Activated CD8-positive, alpha-beta memory T cell treated with anti-CD3 and anti-CD28 coated beads, Interleukin-2, amount 10 ng/mL, durations not matched to agents 7 days and 5 days (primary cell): ENCODE data around the gene TRAPPC12. TPM values are rescaled to one million over a fixed set of nuclear protein-coding genes. Genes with fewer than 3 reads are reported as not detected.
A peak's percentile ranks its signal among the peaks of the same experiment; 100 is the strongest.
"Not testable (repeated sequence)": the region's sequence is repeated elsewhere in the genome, so short reads cannot be mapped to it uniquely, and the experiment has no call there.

Source experiments
- ATAC-seq: fragments of 150-1000 bp; cut with Tn5 transposase; one replicate; pipeline ENCODE4 v1.10.0; 2021; ENCODE audit warnings: moderate library complexity
- CTCF ChIA-PET: fragments of 350-600 bp; sonication (Branson Sonifier 250); formaldehyde crosslinking; loops from one replicate; lab custom pipeline; 2021; ENCODE audit warnings: antibody characterized with exemption; lab: Charles Lee
- DNase-seq: peaks from one replicate; pipeline ENCODE4 v3.0.0-alpha.2; 2020
- H3K27ac Mint-ChIP-seq: one replicate; pipeline ENCODE4 v1.8.0; 2021; ENCODE audit warnings: mild to moderate bottlenecking, mixed read lengths
- H3K27me3 Mint-ChIP-seq: one replicate; pipeline ENCODE4 v1.8.0; 2021; ENCODE audit warnings: mixed read lengths
- H3K36me3 Mint-ChIP-seq: one replicate; pipeline ENCODE4 v1.8.0; 2021; ENCODE audit warnings: mild to moderate bottlenecking, mixed read lengths
- H3K4me1 Mint-ChIP-seq: one replicate; pipeline ENCODE4 v1.8.0; 2021; ENCODE audit warnings: mixed read lengths
- H3K4me3 Mint-ChIP-seq: one replicate; pipeline ENCODE4 v1.8.0; 2021; ENCODE audit warnings: mild to moderate bottlenecking, moderate library complexity, mixed read lengths
- H3K9me3 Mint-ChIP-seq: one replicate; pipeline ENCODE4 v1.8.0; 2022; ENCODE audit warnings: low read depth, mixed read lengths
- total RNA-seq, 2 experiments: library from RNA; stranded (reverse); gene quantifications; one replicate each; pipeline ENCODE4 v1.2.3, GENCODE V29; 2021

The TRAPPC12 gene
- total RNA-seq, 2 experiments from 2014 or later = 75.8 to 97.5 TPM

GRCh38 chr2:3500326-3500899 lies 120.9 kb downstream of the TRAPPC12 start:
- ATAC-seq (no peak), DNase-seq (no peak)
- H3K9me3 Mint-ChIP-seq = no peaks in the 10 kb centered on the region
- H3K36me3 Mint-ChIP-seq = peaks cover 16% of the 10 kb centered on the region
- H3K4me1 Mint-ChIP-seq = no peaks in the 10 kb centered on the region
- H3K4me3 Mint-ChIP-seq = no peak overlapping the region
- H3K27me3 Mint-ChIP-seq = no peaks in the 10 kb centered on the region
- CTCF ChIA-PET = no interaction called here
- H3K27ac Mint-ChIP-seq = no peak overlapping the region

GRCh38 chr2:3503046-3503445 lies 123.6 kb downstream of the TRAPPC12 start:
- H3K36me3 Mint-ChIP-seq = peaks cover 22% of the 10 kb centered on the region
- DNase-seq = no peak

GRCh38 chr2:3503483-3503882 lies 124.0 kb downstream of the TRAPPC12 start:
- H3K4me3 Mint-ChIP-seq = no peak overlapping the region
- H3K4me1 Mint-ChIP-seq = no peaks in the 10 kb centered on the region
- CTCF ChIA-PET = no interaction called here
- peaks cover 23% of the 10 kb centered on the region for H3K36me3 Mint-ChIP-seq
- H3K27me3 Mint-ChIP-seq = no peaks in the 10 kb centered on the region
- no peak overlapping the region for H3K27ac Mint-ChIP-seq
- H3K9me3 Mint-ChIP-seq = no peaks in the 10 kb centered on the region
- DNase-seq = no peak
- no peak for ATAC-seq

More at GRCh38 chr2:3503046-3503445, 123.6 kb downstream of the TRAPPC12 start:
- Mint-ChIP-seq H3K9me3 (no peaks in the 10 kb centered on the region), H3K4me1 (no peaks in the 10 kb centered on the region), H3K27ac (no peak overlapping the region), H3K4me3 (no peak overlapping the region), H3K27me3 (no peaks in the 10 kb centered on the region)
- ATAC-seq = no peak
- CTCF ChIA-PET = no interaction called here

GRCh38 chr2:3504741-3505140 lies 125.2 kb downstream of the TRAPPC12 start:
- Mint-ChIP-seq H3K4me3 (no peak overlapping the region), H3K27ac (no peak overlapping the region), H3K27me3 (no peaks in the 10 kb centered on the region), H3K9me3 (no peaks in the 10 kb centered on the region), H3K36me3 (peaks cover 29% of the 10 kb centered on the region), H3K4me1 (no peaks in the 10 kb centered on the region)
- CTCF ChIA-PET = no interaction called here
- DNase-seq (no peak), ATAC-seq (no peak)

- no peak for DNase-seq
- no peaks in the 10 kb centered on the region for H3K27me3 Mint-ChIP-seq
- H3K4me3 Mint-ChIP-seq = no peak overlapping the region
- H3K4me1 Mint-ChIP-seq = no peaks in the 10 kb centered on the region
- peaks cover 34% of the 10 kb centered on the region for H3K36me3 Mint-ChIP-seq
- H3K27ac Mint-ChIP-seq = no peak overlapping the region
- CTCF ChIA-PET = interaction anchor here (1.5 kb wide), 1 partner anchor 82 kb away, joined by 4 read pairs; no protein-coding TSS in a partner anchor
- peaks cover 2% of the 10 kb centered on the region for H3K9me3 Mint-ChIP-seq
- ATAC-seq = no peak
Observed at GRCh38 chr2:3505771-3506170, 126.3 kb downstream of the TRAPPC12 start.

GRCh38 chr2:3512086-3512485 lies 132.6 kb downstream of the TRAPPC12 start:
- H3K36me3 Mint-ChIP-seq = peaks cover 61% of the 10 kb centered on the region
- peaks cover 11% of the 10 kb centered on the region for H3K4me1 Mint-ChIP-seq
- H3K9me3 Mint-ChIP-seq = peaks cover 7% of the 10 kb centered on the region
- no peak overlapping the region for H3K27ac Mint-ChIP-seq
- H3K4me3 Mint-ChIP-seq = no peak overlapping the region
- DNase-seq = no peak
- H3K27me3 Mint-ChIP-seq = no peaks in the 10 kb centered on the region
- CTCF ChIA-PET = no interaction called here
- no peak for ATAC-seq

- ATAC-seq (no peak), DNase-seq (no peak)
- H3K27ac Mint-ChIP-seq = no peak overlapping the region
- CTCF ChIA-PET = interaction anchor here (1.3 kb wide), 1 partner anchor 61 kb away, joined by 3 read pairs; no protein-coding TSS in a partner anchor
- peaks cover 20% of the 10 kb centered on the region for H3K4me1 Mint-ChIP-seq
- H3K4me3 Mint-ChIP-seq = no peak overlapping the region
- H3K27me3 Mint-ChIP-seq = no peaks in the 10 kb centered on the region
- peaks cover 59% of the 10 kb centered on the region for H3K36me3 Mint-ChIP-seq
- peaks cover 7% of the 10 kb centered on the region for H3K9me3 Mint-ChIP-seq
Observed at GRCh38 chr2:3513026-3513810, 133.7 kb downstream of the TRAPPC12 start.

- CTCF ChIA-PET, ATAC-seq, H3K9me3 Mint-ChIP-seq, DNase-seq, H3K27me3 Mint-ChIP-seq, H3K27ac Mint-ChIP-seq, H3K4me3 Mint-ChIP-seq: not testable (repeated sequence)
- Mint-ChIP-seq H3K36me3 (peaks cover 48% of the 10 kb centered on the region), H3K4me1 (peaks cover 29% of the 10 kb centered on the region)
Observed at GRCh38 chr2:3515438-3515837, 135.9 kb downstream of the TRAPPC12 start.

- CTCF ChIA-PET = no interaction called here
- Mint-ChIP-seq H3K4me3 (no peak overlapping the region), H3K4me1 (peaks cover 39% of the 10 kb centered on the region), H3K27ac (no peak overlapping the region), H3K9me3 (peaks cover 3% of the 10 kb centered on the region), H3K36me3 (peaks cover 37% of the 10 kb centered on the region), H3K27me3 (peaks cover 4% of the 10 kb centered on the region)
- ATAC-seq (no peak), DNase-seq (no peak)
Observed at GRCh38 chr2:3516831-3517230, 137.3 kb downstream of the TRAPPC12 start.

GRCh38 chr2:3517948-3518495 lies 138.5 kb downstream of the TRAPPC12 start:
- Mint-ChIP-seq H3K9me3 (peaks cover 3% of the 10 kb centered on the region), H3K27ac (peak overlapping the region; percentile 88), H3K4me3 (peak overlapping the region; percentile 84), H3K4me1 (peaks cover 39% of the 10 kb centered on the region), H3K36me3 (peaks cover 28% of the 10 kb centered on the region), H3K27me3 (peaks cover 4% of the 10 kb centered on the region)
- CTCF ChIA-PET = interaction anchor here (1.3 kb wide), 1 partner anchor 134 kb away, joined by 6 read pairs; no protein-coding TSS in a partner anchor
- DNase-seq (no peak), ATAC-seq (no peak)

- peak overlapping the region; percentile 84 for H3K4me3 Mint-ChIP-seq
- peak; percentile 87 for ATAC-seq
- peak; percentile 98 for DNase-seq
- H3K27me3 Mint-ChIP-seq = peaks cover 4% of the 10 kb centered on the region
- CTCF ChIA-PET = interaction anchor here (1.3 to 1.6 kb wide), 2 partner anchors 22 to 133 kb away, joined by 4 to 6 read pairs; no protein-coding TSS in a partner anchor
- H3K27ac Mint-ChIP-seq = peak overlapping the region; percentile 88
- H3K9me3 Mint-ChIP-seq = peaks cover 3% of the 10 kb centered on the region
- peaks cover 35% of the 10 kb centered on the region for H3K4me1 Mint-ChIP-seq
- H3K36me3 Mint-ChIP-seq = peaks cover 23% of the 10 kb centered on the region
Observed at GRCh38 chr2:3518496-3519254, 139.2 kb downstream of the TRAPPC12 start.

- Mint-ChIP-seq H3K4me3 (peak within 1 kb of the TSS; percentile 84), H3K27ac (peak within 1 kb of the TSS; percentile 88), H3K9me3 (peaks cover 3% of the 10 kb centered on the region), H3K36me3 (peaks cover 17% of the 10 kb centered on the region), H3K27me3 (peaks cover 4% of the 10 kb centered on the region), H3K4me1 (peaks cover 28% of the 10 kb centered on the region)
- CTCF ChIA-PET = interaction anchor here (0.7 to 1.6 kb wide), 4 partner anchors 21 to 132 kb away, joined by 3 to 6 read pairs (median 4); partner anchors contain the start of gene RNASEH1
- DNase-seq (peak; percentile 86), ATAC-seq (peak; percentile 63)
Observed at GRCh38 chr2:3519255-3520205, 140.0 kb downstream of the TRAPPC12 start, which contains the start of gene ADI1. TSS of gene ADI1 (minus strand) at chr2:3519531. CDS start at chr2:3519487, 44 bp downstream.
